Measurements from ENCODE around the gene SPATA33. TPM values are rescaled to one million over a fixed set of nuclear protein-coding genes. Genes with fewer than 3 reads are reported as not detected.

SPATA33 gene
- total RNA-seq = 2.0 and 3.6 TPM in 2 replicates

DNA sequence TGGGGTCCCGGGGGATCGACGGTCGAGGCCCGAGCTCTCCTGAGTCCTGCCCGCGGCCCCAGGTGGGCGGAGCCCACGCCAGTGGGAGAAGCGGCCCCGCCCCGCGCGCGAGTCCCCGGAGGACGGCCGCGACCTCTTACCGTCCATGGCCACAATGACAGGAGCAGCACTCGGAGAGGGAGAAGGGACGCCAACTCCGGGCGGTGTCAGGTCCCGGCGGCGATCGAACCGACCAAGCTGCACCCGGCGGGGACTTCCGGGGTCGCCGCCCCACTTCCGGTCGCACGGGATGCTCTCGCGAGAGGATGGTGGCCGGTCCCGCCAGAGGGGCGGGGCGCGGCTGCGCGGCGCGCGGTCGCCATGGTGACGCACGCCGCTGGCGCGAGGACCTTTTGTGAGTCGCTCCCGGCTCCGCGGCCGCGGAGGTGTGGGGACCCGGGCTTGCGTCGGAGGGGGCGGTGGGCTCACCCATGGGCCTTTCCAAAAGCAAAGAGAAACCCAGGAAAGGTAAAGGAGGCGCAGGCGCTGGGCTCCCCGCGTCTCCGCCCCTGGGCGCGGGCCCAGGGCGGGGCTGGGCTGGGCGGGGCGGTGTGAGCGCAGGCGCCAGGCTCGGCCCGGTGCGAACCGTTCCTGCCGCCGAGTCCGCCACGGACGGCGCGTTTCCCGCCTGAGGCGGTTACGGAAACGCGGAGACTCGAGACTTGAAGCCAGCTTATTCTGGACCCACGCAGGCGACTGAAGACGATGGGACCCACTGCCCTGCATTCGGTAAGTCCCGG is at the start of gene SPATA33, which contains the start of gene CHMP1A:
Gene SPATA33 (plus strand): TSS at position 395 of the 779 bp plus-strand sequence. CDS start 76 bp downstream, at position 471.
Gene CHMP1A (minus strand): TSS at position 267 of the 779 bp plus-strand sequence. CDS start 120 bp downstream, at position 147.

GRCh38 chr16:89613231-89613953 is 44.2 kb upstream of the SPATA33 start, which contains the start of gene DPEP1:
TSS of gene DPEP1 (plus strand) at chr16:89613642. CDS start at chr16:89630411, 16,769 bp downstream.

DNA sequence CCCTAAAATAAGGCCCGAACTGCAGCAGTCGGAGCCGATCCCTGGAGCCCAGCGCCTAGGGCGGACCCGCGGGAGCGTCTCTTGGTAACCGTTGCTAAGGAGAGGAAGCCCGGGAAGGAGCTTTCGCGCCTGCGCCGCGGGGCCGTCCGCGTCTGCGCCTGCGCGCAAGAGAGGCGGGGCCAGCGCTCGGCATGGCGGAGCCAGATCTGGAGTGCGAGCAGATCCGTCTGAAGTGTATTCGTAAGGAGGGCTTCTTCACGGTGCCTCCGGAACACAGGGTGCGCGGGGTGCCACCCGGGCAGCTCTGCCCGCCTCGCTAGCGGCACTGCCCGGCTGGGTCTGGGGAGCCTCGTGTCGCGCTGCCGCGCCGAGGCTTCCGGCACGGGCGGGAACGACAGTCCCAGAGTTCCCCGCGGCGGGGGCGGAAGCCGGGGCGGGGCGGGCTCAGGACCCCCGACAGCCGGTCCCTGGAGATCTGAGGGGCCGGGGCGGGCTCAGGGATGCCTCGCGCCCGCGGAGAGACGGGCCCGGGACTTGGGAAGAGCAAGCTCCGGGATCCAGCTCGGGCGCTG is 29.0 kb downstream of the SPATA33 start, which contains the start of gene CDK10:
Gene CDK10 (plus strand): TSS at position 170 of the 572 bp plus-strand sequence. CDS start 22 bp downstream, at position 192.

GRCh38 chr16:89701425-89702406 is 44.1 kb downstream of the SPATA33 start, which contains the start of gene SPATA2L:
TSS of gene SPATA2L (minus strand) at chr16:89701705. CDS start at chr16:89701232, 473 bp downstream.

Other genes with a start within 250 kb of the SPATA33 start
- 66.6 and 70.2 TPM in 2 replicates for gene ANKRD11, start 167.3 kb upstream of the SPATA33 start, total RNA-seq
- 103 and 119 TPM in 2 replicates for gene SPG7, start 149.4 kb upstream of the SPATA33 start, total RNA-seq
- gene RPL13, start 97.2 kb upstream of the SPATA33 start, total RNA-seq = 9,810 and 13,759 TPM in 2 replicates
- 1.8 and 3.2 TPM in 2 replicates for gene CPNE7, start 82.1 kb upstream of the SPATA33 start, total RNA-seq
- 0.05 TPM in 1 of 2 replicates, not detected in the other for gene DPEP1, start 44.2 kb upstream of the SPATA33 start, total RNA-seq
- gene CHMP1A, start 128 bp upstream of the SPATA33 start, total RNA-seq = 56.5 and 64.0 TPM in 2 replicates
- gene CDK10, start 28.9 kb downstream of the SPATA33 start, total RNA-seq = 18.8 and 19.5 TPM in 2 replicates
- gene SPATA2L, start 43.9 kb downstream of the SPATA33 start, total RNA-seq = 11.0 and 11.7 TPM in 2 replicates
- 7.3 and 10.5 TPM in 2 replicates for gene VPS9D1, start 63.1 kb downstream of the SPATA33 start, total RNA-seq
- 14.7 and 19.5 TPM in 2 replicates for gene ZNF276, start 63.7 kb downstream of the SPATA33 start, total RNA-seq
- 2.7 and 4.2 TPM in 2 replicates for gene FANCA, start 158.8 kb downstream of the SPATA33 start, total RNA-seq
- gene SPIRE2, start 170.6 kb downstream of the SPATA33 start, total RNA-seq = 2.3 and 4.4 TPM in 2 replicates
- gene TCF25, start 215.8 kb downstream of the SPATA33 start, total RNA-seq = 143 and 146 TPM in 2 replicates